Breast epithelium (tissue), 4 donors: ENCODE data around the gene CATSPER3. TPM values are rescaled to one million over a fixed set of nuclear protein-coding genes. Genes with fewer than 3 reads are reported as not detected.
A peak's percentile ranks its signal among the peaks of the same experiment; 100 is the strongest.

Source experiments
- DNase-seq, 2 donors: peaks; one replicate each; pipeline ENCODE4 v3.0.0-alpha.2; 2019; ENCODE audit warnings: low spot score in 2 of 2
- H3K27ac ChIP-seq, 2 donors: fragments of 200-600 bp; sonication (generic) in 1 of 2; one replicate each; pipeline ENCODE4 v1.5.1; 2016 to 2019; ENCODE audit warnings: mild to moderate bottlenecking in 1 of 2
- H3K27me3 ChIP-seq, 2 donors: fragments of 200-600 bp; sonication (generic) in 1 of 2; one replicate each; pipeline versions ENCODE4 v1.5.1 to v1.6.0; 2017 to 2019; ENCODE audit warnings: control low read depth in 1 of 2, mild to moderate bottlenecking in 1 of 2
- H3K36me3 ChIP-seq: fragments of 200-600 bp; one replicate; pipeline ENCODE4 v1.5.1; 2019
- H3K4me1 ChIP-seq, 2 donors: fragments of 200-600 bp; sonication (generic); one replicate each; pipeline ENCODE4 v1.5.1; 2016 to 2019; ENCODE audit warnings: control low read depth in 1 of 2
- H3K4me3 ChIP-seq, 3 donors: fragments of 200-600 bp; sonication (generic); 1 replicate in 2 of 3; 2 replicates in 1 of 3; pipeline ENCODE4 v1.5.1; 2016 to 2019; ENCODE audit warnings: mild to moderate bottlenecking in 3 of 3, moderate library complexity in 2 of 3
- H3K9me3 ChIP-seq, 2 donors: fragments of 200-600 bp; sonication (generic) in 1 of 2; one replicate each; pipeline ENCODE4 v1.5.1; 2016 to 2019; ENCODE audit warnings: control low read depth in 1 of 2
- POLR2A ChIP-seq: fragments of 450-650 bp; IDR thresholded peaks from one replicate; pipeline ENCODE4 v1.6.1; 2016; ENCODE audit warnings: antibody characterized with exemption, mild to moderate bottlenecking, moderate library complexity
- POLR2AphosphoS5 ChIP-seq, 3 donors: sonication (generic); formaldehyde crosslinking; IDR thresholded peaks; one replicate each; pipeline ENCODE4 v1.6.1; 2017; ENCODE audit warnings: antibody characterized with exemption in 3 of 3
- intact Hi-C: fragments of 100-400 bp; cut with DNase I; formaldehyde crosslinking; loops from one replicate; pipeline ENCODE4 v1.15.1; 2023; ENCODE audit warnings: low total_unique reads
- total RNA-seq, 3 donors: library from RNA; depleted of rRNA; stranded (reverse); fragments of >200 nt; gene quantifications; one replicate each; pipeline ENCODE4 v1.1.0, GENCODE V29; 2016
- TF ChIP-seq, protein P1 (sequence below), 3 donors: fragments of 450-650 bp; IDR thresholded peaks; one replicate each; pipeline ENCODE4 v1.5.1; 2016 to 2017; ENCODE audit warnings: antibody characterized with exemption in 3 of 3, mild to moderate bottlenecking in 3 of 3, moderate library complexity in 3 of 3

CATSPER3 gene
- total RNA-seq, 3 donors from 2014 or later, result 0.32 to 0.44 TPM; not detected in 1

DNA sequence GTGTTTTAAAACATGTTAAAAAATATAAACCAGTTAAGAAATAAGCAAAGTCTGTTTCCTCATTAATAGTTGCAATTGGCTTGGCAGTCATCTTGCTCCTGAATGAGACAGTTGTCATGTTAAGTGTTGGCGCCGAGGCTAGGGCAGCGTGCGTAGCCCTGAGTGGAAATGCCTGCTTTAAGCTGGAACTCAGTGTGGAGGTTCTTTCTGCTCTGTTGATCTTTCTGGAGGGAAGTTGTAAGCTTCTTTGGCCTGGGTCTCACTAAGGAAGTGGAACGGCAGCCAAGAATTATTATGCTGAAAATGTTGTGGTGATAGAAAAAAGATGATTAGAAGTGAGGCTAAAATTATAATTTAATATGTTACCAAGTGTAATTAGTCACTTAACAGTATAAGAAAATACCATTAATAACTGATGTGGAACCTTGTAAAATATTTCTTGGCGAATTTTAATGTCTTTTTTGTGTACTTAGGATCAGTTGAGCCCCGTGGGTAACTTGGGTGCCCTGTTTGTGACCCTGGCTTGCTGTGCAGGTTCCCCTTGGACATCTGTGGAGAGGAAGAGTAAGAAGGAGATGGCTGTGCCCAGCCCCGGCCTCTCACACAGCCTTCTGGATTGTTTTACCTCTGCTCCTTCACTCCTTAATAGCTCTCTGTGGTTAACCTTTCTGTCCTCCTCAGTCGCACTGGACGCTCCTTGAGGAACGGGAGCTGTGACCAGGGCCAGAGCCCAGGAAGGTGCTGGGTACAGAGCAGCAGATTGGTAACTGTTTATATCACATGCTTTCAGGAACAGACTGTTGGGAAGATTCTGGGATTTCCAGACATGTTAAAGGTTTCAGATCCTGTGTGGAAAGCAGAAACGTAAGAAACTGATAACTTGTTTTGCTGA, 31.8 kb upstream of the CATSPER3 start:
- Histone ChIP-seq H3K36me3 (no peaks in the 10 kb centered on the region), H3K4me1 (no peaks in the 10 kb centered on the region), H3K4me3 (no peak overlapping the region), H3K27me3 (no peaks in the 10 kb centered on the region), H3K27ac (no peak overlapping the region), H3K9me3 (no peaks in the 10 kb centered on the region)
- TF ChIP-seq, protein P1, sequence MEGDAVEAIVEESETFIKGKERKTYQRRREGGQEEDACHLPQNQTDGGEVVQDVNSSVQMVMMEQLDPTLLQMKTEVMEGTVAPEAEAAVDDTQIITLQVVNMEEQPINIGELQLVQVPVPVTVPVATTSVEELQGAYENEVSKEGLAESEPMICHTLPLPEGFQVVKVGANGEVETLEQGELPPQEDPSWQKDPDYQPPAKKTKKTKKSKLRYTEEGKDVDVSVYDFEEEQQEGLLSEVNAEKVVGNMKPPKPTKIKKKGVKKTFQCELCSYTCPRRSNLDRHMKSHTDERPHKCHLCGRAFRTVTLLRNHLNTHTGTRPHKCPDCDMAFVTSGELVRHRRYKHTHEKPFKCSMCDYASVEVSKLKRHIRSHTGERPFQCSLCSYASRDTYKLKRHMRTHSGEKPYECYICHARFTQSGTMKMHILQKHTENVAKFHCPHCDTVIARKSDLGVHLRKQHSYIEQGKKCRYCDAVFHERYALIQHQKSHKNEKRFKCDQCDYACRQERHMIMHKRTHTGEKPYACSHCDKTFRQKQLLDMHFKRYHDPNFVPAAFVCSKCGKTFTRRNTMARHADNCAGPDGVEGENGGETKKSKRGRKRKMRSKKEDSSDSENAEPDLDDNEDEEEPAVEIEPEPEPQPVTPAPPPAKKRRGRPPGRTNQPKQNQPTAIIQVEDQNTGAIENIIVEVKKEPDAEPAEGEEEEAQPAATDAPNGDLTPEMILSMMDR (IDR thresholded peaks at IDR 0.05), result no peak
- no peak for TF ChIP-seq POLR2A
- intact Hi-C loops, result no loop called here
- DNase-seq, result no peak

DNA sequence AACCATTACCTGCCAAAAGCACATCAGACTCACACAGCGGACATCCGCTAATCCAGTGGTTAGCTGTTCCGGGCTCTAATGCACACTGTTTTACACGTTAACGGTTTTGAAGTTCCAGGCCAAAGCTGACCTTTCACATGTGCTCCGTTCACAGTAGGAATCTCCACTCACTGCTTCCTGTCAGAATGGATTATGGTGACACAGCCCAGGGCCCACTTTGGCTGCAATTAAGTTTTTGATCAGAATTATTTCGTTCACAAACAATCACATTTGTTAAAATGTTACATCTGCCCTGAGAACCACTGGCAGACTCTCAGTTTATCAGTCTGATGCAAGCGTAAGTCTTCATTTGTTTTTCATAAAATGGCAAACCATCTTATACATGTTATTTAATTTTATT, 30.2 kb upstream of the CATSPER3 start:
- Histone ChIP-seq H3K27me3 (no peaks in the 10 kb centered on the region), H3K27ac (no peak overlapping the region), H3K36me3 (no peaks in the 10 kb centered on the region), H3K4me3 (no peak overlapping the region), H3K4me1 (no peaks in the 10 kb centered on the region), H3K9me3 (no peaks in the 10 kb centered on the region)
- intact Hi-C loops, result no loop called here
- TF ChIP-seq, protein P1 (IDR thresholded peaks at IDR 0.05), result no peak
- TF ChIP-seq POLR2AphosphoS5 (IDR thresholded peaks at IDR 0.05) (peak in 1 of 3 donors; percentile 64), POLR2A (no peak)
- no peak for DNase-seq

DNA sequence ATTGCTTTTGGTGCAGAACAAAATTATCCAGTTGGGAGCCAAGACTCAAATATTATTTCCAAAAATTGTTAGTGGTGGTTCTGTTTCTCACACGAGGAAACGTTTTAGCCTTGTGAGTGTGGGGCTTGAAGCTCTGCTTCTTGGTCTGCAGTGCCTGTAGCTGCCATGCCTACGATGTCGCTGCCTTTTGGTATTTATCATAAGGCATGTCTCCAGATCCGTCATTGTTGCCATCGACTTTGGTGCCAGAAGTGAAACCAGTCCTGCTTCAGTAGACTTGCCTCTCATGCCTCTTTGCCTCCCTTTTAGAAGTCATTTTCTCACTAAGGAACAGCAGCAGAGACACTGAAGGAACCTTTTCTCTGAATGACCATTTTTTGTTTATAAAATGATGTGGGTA, 29.7 kb upstream of the CATSPER3 start:
- Histone ChIP-seq H3K4me3 (no peak overlapping the region), H3K4me1 (no peaks in the 10 kb centered on the region), H3K36me3 (no peaks in the 10 kb centered on the region), H3K9me3 (no peaks in the 10 kb centered on the region), H3K27ac (no peak overlapping the region), H3K27me3 (no peaks in the 10 kb centered on the region)
- no peak for DNase-seq
- TF ChIP-seq POLR2A (no peak), POLR2AphosphoS5 (IDR thresholded peaks at IDR 0.05) (no peak)
- TF ChIP-seq, protein P1 (IDR thresholded peaks at IDR 0.05), result no peak
- intact Hi-C loops, result no loop called here

DNA sequence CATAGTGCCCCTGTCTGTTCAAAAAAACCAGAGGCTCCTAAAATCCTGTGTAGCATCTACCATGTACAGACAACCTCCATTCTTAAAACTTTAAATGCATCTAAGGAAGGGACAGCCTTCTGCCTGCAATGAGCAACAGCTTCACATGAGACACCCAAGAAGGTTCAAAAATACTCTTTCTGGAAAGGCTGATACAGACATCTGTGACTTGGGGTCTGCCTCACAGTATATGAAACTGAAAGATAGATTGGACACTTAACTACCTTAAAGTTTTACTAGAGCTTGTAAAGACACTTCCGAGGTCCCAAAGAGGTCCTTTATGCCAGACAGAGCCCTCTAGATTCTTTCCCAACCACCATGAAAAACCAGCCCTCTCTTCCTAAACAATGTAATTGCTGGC, 28.2 kb upstream of the CATSPER3 start:
- Histone ChIP-seq H3K4me1 (no peaks in the 10 kb centered on the region), H3K27me3 (no peaks in the 10 kb centered on the region), H3K9me3 (no peaks in the 10 kb centered on the region), H3K4me3 (no peak overlapping the region), H3K27ac (no peak overlapping the region), H3K36me3 (no peaks in the 10 kb centered on the region)
- TF ChIP-seq POLR2AphosphoS5 (IDR thresholded peaks at IDR 0.05) (no peak), POLR2A (no peak)
- TF ChIP-seq, protein P1 (IDR thresholded peaks at IDR 0.05), result no peak
- intact Hi-C loops, result no loop called here
- no peak for DNase-seq

DNA sequence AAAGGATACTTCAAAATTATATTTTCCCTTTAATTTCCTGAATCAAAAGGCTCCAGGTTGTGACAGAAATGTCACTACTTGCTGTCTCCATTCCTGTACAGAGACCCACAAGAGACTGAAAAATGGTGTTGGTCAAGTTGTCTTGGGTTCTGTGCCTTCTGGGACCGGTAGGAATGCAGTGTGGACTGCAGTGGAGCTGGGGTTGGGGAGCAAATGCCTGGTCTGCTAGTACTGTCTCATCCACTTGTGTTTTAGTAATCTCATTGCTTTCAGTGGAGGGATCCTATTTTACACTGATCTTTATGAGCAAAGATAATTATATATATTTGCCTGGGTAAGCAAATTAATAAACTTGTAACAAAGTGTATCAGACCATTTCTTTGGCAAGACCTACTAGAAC, 24.2 kb upstream of the CATSPER3 start:
- Histone ChIP-seq H3K4me1 (no peaks in the 10 kb centered on the region), H3K9me3 (no peaks in the 10 kb centered on the region), H3K27ac (no peak overlapping the region), H3K4me3 (no peak overlapping the region), H3K36me3 (no peaks in the 10 kb centered on the region), H3K27me3 (no peaks in the 10 kb centered on the region)
- no peak for TF ChIP-seq POLR2A
- TF ChIP-seq, protein P1 (IDR thresholded peaks at IDR 0.05), result no peak
- TF ChIP-seq POLR2AphosphoS5 (IDR thresholded peaks at IDR 0.05), result no peak
- intact Hi-C loops, result no loop called here
- no peak for DNase-seq
